D721Med (cell line): Measurements from ENCODE around the gene CCDC85C.

Experiments
- DNase-seq: peaks from one replicate; pipeline ENCODE4 v3.0.0; 2011; ENCODE audit warnings: low spot score; ENCODE audit not compliant: insufficient read length
- FAIRE-seq: peaks from 2 replicates; lab custom pipeline; 2011; peaks lifted over from hg19 to GRCh38; lab: Jason Lieb, UNC
- TF ChIP-seq, protein P1 (sequence below): IDR thresholded peaks from 2 replicates; pipeline ENCODE4 v1.5.1; 2012; ENCODE audit warnings: mild to moderate bottlenecking, control low read depth; ENCODE audit not compliant: insufficient read depth; ENCODE audit errors: missing control alignments

CCDC85C gene

DNA sequence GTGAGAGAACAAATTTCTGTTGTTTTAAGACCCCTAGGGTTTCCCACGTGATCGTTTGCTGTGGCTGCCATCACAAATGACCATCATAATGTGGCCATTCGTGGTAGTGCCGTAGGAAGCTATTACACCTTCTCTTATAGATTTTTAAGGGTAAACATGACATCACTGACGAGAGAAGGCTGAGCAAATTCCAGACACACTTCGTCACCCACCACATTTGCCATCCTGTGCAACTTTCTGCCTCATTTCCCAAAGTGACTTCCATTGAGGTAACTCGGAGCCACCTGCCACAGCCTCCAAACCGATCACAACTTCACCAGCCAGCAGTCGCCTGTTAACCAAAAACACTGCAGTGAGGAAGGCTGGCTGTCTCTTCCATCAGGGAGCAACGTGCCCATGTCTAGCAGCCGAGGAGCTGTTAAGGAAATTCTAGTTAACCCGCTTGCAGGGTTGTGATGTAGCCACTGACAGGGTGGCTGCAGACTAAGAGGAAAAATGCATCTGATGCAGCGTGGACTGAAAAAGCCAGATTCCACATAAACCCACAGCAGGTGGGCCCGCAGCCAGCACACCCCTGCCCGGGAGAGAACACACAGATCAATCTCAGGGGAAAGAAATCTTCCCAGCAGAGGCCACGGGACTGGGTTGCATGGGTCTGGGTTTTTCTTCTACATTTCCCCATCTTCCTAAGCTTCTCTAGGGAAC is 44.6 kb downstream of the CCDC85C start:
- FAIRE-seq (no peak), DNase-seq (no peak)
- TF ChIP-seq, protein P1, sequence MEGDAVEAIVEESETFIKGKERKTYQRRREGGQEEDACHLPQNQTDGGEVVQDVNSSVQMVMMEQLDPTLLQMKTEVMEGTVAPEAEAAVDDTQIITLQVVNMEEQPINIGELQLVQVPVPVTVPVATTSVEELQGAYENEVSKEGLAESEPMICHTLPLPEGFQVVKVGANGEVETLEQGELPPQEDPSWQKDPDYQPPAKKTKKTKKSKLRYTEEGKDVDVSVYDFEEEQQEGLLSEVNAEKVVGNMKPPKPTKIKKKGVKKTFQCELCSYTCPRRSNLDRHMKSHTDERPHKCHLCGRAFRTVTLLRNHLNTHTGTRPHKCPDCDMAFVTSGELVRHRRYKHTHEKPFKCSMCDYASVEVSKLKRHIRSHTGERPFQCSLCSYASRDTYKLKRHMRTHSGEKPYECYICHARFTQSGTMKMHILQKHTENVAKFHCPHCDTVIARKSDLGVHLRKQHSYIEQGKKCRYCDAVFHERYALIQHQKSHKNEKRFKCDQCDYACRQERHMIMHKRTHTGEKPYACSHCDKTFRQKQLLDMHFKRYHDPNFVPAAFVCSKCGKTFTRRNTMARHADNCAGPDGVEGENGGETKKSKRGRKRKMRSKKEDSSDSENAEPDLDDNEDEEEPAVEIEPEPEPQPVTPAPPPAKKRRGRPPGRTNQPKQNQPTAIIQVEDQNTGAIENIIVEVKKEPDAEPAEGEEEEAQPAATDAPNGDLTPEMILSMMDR, result no peak

DNA sequence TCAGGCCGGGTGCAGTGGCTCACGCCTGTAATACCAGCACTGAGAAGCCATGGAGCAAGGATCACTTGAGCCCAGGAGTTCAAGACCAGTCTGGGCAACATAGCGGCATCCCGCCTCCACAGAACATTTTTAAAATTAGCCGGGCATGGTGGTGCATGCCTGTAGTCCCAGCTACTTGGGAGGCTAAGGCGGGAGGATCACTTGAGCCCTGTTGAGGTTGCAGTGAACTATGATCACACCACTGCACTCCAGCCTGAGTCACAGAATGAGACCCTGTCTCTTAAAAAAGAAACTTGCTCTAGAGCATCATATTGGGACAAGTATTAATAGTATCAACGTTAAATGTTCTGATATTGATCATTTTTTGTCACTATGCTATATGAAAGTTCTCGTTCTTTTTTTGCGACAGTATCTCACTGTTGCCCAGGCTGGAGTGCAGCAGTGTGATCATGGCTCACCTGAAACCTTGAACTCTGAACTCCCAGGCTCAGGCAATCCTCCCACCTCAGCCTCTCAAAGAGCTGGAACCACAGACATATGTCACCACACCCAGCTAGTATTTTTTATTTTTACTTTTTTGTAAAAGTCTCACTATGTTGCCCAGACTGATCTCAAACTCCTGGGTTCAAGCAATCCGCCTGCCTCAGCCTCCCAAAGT is 47.7 kb downstream of the CCDC85C start:
- FAIRE-seq, result no peak
- no peak for DNase-seq
- TF ChIP-seq, protein P1, result no peak

DNA sequence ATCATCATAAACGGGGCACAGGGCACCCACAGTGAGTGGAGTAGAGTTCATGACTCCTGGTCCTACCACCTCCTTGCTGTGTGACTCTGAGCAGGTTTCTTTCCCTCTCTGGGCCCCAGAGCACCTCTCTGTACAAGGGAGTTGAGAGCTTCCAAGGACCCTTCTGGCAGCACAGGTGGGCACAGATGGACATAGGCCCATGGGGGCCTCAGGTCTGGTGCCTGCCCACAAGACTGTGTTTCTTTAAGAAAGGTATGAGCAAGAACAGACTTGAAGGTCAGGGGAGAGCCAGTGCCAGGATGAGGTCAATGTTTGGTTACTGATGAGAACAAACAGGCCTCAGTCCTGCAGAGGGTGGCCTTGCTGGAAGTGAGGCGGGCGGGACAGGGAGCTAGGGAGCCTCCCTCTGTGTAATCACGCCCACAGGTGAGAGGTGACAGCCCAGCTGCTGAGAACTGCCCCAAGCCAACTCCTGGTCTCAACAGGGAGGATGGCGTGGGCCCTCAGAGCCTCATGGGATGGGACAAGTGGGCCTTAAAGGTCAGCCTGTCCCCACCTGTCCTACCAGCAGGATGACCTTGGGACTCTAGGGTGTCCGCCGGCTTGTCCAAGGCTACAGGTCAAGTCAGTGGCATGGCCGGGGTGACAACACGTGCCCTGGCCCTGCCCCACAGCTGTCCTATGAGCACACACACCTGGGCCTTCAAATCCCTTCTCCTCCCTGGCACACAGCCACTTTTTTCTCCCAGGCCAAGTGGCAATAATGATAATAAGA is 49.1 kb downstream of the CCDC85C start:
- FAIRE-seq, result no peak
- no peak for DNase-seq
- TF ChIP-seq, protein P1, result no peak

DNA sequence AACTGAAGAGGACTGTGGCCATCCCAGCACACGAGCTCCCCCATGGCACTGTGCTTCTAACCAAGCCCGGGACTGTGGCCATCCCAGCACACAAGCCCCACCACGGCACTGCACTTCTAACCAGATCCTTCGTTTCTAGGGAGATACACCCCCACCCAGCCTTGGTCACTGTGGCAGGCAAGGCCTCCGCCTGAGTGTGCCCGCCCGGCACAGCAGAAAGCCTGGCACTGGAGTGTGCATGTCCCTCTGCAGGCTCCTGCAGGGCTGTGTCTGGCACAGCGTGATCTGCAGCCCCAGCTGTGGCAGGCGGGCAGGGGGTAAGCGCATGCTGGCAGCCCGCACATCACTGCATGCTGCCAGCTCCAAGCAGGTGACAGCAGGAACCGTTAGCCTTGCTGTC is 49.8 kb downstream of the CCDC85C start:
- TF ChIP-seq, protein P1, result no peak
- FAIRE-seq, result no peak
- DNase-seq, result no peak

DNA sequence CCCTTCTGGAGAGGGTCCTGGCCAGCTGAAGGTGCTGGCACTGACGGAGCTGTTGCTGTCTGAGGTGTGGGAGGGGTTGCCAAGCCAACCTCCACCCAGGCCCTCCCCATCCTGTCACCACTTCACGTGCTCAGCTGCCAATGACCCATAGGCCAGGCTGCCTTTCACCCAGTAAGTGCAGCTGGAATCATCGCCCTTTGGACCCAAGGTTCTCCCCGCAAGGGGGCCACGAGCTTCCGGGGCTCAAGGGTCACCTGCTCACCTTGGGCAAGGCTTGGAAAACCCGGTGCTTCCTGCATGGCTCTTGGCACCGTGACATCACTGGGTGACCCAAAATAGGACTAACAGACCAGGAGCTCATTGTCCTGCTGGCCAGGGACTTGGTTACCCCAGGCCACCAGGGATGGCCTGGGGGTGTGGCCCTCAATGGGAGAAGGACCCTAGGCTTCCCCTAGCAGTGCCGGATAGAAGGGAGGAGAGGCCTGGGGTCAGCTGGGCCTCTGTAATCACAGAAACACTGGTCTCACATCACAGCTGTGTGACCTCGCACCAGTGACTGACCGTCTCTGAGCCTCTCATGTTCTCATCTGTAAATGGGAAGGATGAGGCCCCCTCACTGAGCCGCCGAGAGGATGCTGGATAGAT is 51.3 kb downstream of the CCDC85C start:
- no peak for FAIRE-seq
- DNase-seq, result no peak
- TF ChIP-seq, protein P1, result no peak

DNA sequence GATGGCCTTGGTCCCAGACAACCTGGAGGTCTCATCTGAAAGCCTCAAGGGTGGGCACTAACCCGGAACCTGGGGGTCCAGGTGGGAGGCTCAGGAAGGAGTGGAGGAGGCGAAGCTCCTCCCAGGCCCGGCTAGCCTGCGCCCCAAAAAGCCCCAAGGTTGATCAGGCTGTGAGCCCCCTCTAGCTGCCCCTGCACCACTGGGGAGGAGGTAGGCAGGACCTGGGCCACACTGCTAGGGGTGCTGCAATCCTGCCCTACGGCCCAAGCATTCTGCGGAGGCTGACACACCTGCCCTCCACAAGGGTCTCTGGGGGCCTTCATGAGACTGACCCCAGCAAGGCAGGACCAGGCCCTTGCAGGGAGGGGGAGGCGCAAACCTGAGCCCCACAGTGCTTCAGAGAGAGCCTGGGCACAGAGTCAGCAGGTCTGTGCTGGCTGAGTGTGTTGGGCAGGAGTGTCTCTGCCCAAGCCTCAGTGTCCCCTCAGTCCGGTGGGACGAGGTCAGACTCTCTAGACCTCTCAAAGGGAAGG is 51.9 kb downstream of the CCDC85C start:
- no peak for FAIRE-seq
- DNase-seq, result no peak

More for the DNA sequence above, 51.9 kb downstream of the CCDC85C start:
- TF ChIP-seq, protein P1, result no peak
